T-helper 9 cell (primary cell): ENCODE results near the gene MIEF2.
"Not testable (repeated sequence)": the region's sequence is repeated elsewhere in the genome, so short reads cannot be mapped to it uniquely, and the experiment has no call there.

ENCODE experiments used
- DNase-seq: peaks from one replicate; pipeline ENCODE4 v3.0.0-alpha.2; 2020
- total RNA-seq, 2 donors: gene quantifications; one replicate each; lab custom pipeline; 2026; lab: John Stamatoyannopoulos, UW

Gene MIEF2, protein sequence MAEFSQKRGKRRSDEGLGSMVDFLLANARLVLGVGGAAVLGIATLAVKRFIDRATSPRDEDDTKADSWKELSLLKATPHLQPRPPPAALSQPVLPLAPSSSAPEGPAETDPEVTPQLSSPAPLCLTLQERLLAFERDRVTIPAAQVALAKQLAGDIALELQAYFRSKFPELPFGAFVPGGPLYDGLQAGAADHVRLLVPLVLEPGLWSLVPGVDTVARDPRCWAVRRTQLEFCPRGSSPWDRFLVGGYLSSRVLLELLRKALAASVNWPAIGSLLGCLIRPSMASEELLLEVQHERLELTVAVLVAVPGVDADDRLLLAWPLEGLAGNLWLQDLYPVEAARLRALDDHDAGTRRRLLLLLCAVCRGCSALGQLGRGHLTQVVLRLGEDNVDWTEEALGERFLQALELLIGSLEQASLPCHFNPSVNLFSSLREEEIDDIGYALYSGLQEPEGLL
- total RNA-seq: 9.9 to 16.2 reads per million in 2 donors

DNA sequence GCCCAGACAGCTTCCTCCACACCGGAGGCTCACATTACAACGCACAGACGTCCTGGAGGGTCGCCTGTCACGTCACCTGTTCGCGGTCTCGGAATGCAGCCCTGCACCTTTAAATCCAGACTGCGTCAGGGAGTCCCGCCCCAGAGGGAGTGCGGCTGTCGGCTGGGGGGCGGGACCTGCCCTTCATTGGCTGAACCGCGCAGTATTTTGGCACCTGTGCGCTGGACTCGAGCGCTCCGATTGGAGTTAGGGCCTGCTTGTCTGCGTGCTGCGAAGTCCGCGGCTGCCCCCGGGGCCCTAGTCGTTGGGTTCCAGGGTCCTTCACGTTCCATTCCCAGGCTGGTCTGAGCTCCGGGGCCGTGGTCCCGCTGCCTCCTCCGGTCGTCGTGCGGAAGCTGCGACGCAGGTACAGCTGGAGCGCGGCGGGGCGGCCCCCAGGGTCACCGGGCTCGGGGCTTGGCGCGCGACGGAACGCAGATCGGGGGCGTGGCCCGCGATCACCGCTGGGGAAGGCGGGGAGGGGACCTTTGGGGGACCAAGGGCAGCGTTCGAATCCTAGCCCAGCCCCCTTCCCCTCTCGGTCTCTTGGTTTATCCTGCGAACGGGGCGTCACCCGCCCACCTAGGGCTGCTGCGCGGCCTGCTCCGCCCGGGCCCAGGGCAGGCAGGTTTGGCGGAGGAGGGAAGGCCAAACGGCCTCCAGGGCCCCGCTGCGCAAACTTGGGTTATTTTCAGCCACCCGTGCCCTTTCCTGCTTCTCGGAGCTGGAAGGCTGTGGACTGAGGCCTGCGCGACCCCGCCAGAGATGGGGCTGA, at the start of gene MIEF2:
Gene MIEF2 (plus strand): TSS at position 331 of the 814 bp plus-strand sequence. CDS start 2,059 bp downstream, outside the sequence.
- peak; percentile 87 for DNase-seq

DNA sequence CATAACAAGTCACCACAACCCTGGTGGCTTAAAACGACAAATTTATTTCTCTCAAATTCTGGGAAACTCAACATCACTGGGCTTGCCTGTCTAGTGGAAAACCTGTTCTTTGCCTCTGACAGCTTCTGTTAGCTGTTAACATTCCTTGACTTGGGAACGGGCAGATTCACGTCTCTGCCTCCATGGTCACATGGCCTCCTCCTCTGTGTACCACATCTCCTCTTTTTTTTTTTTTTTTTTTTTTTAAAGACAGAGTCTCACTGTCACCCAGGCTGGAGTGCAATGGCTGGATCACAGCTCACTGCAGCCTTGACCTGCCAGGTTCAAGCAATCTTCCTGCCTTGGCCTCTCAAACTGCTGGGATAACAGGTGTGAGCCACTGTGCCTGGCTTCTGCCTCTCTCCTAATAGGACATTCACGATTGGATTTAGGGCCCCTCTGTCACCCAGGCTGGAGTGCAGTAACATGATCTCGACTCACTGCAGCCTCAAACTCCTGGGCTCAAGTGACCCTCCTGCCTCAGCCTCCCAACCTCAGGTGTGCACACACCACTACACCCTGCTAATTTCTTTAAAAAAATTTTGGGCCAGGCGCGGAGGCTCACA, 46.7 kb upstream of the MIEF2 start:
- DNase-seq: no peak

DNA sequence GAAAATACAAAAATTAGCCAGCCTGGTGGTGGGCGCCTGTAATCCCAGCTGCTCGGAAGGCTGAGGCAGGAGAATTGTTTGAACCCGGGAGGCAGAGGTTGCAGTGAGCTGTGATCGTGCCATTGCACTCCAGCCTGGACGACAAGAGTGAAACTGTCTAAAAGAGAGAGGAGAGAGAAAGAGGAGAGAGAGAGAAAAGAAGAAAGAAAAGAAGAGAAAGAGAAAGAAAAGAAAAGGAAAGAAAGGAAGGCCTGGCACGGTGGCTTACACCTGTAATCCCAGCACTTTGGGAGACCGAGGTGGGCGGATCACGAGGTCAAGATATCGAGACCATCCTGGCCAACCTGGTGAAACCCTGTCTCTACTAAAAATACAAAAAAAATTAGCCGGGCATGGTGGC, 43.6 kb upstream of the MIEF2 start:
- DNase-seq: not testable (repeated sequence)

DNA sequence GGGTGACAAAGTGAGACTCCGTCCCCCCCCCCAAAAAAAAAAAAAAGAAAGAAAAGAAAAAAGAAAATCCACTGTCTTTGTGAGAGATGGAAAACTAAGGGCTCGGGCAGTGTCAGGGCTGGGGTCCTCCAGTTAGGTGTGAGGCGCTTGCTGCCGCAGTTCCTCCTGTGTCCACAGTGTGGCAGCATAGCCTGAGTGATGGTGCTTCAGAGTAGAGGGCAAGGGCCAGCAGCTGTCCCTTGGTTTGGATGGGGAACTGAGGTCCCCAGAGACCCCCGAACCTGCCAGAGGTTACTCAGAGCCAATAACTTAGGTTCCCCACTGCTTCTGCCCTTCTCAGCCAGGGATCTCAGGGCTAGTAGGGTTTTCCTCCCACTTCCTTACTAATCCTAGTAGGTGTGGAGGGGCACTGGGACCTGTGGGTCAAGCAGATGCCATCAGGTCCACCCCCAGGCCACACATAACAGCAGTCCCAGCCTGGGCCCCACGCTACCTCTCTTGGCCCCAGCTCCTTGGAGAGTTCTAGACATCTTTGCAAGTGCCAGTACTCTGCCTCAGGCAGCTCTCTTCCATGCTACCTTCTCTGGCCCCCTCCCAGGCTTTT, 42.9 kb upstream of the MIEF2 start:
- DNase-seq: peak; percentile 65

DNA sequence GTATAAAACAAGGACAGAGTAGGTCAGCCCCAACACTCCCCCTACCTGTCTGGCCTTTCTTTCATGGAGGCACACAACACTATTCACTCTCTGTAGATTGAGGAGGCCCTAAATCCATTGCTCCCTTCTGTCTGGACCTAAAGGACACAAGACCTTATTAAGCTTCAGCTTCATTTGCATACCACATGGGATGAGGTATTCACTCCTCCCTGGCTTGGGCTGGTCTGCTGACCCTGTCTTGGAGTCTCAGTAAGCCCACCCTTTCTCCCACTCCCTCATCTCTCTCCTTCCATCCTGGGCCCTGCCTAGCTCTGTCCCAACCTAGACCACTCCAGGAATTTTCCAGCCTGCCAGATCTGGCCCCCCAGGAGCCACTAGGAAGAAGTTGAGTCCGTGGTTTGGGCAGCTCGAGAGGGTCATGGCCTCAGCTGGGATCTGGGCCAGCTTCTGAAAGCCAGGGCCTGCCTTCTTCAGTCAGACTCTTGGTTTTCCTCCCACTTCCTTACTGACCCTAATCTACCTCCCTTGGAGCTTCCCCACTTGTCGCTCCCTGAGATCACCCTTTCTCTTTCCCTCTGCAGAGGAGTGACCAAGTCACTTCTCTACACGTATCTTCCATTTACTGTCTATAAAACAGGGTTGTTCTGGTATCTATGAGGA, 41.6 kb upstream of the MIEF2 start:
- DNase-seq: no peak

DNA sequence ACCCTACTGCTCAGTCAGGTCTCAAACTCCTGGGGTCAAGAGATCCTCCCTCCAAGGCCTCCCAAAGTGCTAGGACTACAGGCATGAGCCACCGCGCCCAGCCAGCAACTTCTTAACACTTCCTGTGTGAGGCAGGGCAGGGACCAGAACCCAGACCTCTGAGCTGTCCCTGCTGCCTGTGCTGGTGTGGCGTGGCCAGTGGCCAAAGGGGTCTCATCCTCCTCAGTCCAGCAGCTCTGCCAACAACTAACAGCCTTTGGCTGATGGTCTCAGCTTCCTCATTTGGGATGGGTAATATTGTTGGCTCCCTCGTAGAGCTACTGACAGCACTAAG, 36.4 kb upstream of the MIEF2 start:
- DNase-seq: no peak

DNA sequence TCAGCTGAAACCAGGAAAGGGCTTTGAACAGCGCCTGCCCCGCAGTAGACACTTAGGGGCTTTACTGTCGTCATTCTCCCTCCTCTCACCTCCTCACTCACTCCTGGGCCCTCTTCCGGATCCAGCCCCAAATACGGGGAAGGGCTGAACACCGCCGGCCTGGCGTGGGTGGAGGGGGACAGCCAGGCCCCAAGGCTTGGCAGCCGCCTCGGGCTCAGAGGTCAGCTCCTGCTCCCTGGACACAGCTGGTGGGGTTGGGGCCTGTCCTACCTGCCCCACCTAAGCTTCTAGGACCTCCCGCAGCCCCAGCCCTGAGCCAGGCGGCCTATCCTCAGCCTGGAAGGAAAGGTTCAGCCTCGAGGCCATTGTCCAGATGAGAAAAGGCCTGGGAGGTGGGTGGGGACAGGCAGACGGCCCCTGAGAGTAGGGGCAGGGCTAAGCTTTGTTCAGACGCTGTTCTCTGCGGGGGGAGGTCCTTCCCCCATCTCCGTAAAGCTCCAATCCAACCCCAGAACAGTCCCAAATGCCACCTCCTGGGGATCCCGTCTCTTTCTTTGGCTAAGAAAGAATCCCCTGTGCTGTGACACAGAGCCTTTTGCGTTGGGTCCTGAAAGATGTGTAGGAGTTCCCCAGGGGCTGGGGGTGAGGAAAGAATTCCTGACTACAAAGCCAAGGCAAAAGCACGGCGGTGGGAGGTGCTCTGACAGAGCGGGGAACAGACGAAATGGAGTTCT, 35.9 kb upstream of the MIEF2 start:
- DNase-seq: no peak

DNA sequence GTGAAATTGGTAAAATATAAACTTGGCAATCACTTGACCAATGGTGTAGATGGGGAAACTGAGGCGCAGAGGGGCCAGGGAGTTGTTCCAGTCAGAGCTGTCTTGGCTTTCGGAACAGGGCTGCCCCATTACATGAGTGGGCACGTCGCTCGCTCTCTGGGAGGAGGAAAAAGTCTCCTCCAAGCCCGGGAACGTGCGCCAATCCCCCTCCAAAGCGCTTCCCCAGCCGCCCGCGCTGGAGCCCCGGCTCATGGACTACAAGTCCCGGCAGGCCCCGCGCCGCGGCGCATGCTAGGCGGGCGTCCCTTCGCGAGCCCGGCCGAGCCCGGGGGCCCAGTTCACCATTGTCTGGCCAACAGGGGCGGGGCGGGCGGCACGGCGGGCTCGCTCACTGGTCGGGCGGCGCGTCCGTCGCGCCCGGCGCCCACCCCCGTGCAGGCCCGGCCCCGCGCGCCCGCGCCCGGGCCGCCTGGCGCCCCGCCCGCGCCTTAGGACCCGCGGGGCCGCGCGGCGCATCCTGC, 35.3 kb upstream of the MIEF2 start, which contains the start of gene LLGL1:
Gene LLGL1 (plus strand): TSS at position 515 of the 521 bp plus-strand sequence. CDS start 48 bp downstream, outside the sequence.
- peak; percentile 95 for DNase-seq

DNA sequence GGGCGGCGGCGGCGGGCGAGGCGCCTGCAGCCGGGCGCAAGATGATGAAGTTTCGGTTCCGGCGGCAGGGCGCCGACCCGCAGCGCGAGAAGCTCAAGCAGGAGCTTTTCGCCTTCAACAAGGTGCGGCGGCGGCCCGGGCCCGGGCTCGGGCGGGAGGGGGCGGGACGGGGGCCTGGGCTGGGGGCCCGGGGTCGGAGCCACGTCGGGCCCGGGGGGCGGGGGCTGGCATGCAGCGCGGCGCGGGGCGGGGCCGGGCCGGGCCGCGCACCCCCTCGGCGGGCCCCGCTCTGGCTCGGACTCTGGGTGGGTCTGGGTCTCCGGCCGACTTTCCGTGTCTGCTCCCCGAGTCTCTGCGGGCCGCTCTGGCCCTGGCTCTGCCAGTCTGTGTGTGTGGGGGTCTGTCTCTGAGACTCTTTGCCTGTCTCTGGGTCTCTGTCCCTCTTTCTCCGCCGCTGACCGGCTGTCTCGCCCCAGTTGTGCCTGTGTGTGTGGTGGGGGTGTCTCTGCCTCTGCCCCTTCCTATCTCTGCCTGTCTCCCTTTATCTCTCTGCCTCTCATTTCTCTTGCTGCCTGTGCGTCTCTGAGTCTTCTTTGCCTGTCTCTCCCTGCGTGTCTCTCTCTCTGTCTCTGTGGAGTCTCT, 34.7 kb upstream of the MIEF2 start:
- no peak for DNase-seq

DNA sequence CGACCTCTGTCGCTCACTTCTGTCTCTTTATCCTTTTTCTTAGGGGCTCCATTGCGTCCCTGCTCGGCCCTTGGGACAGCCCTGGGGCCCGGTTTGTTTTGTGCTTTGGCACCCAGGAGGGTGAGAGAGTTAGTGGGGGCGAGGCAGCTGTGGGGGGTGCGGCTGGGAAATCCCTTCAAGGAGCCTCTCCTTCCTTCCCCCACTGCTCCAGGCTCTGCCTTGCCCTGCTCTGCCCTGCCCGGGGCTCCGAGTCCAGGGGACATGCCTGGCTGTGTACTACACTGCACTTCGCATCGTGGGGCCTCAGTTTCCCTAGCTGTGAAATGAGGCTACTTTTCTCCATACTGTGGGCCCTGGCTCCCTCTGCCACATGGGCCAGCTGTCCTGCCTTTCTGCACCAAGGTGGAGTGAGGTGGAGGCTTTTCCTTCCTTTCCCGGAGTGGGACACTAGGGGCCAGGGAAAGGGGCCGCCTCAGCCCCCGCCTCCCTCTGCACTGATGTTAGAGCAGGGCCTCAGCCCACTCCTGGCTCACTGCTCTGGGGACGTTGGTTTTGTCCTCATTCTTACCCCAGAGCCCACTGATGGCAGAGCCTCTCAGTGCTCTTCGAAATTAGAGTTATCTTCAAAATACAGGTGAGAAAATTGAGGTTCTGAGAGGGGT, 34.0 kb upstream of the MIEF2 start:
- DNase-seq: no peak

DNA sequence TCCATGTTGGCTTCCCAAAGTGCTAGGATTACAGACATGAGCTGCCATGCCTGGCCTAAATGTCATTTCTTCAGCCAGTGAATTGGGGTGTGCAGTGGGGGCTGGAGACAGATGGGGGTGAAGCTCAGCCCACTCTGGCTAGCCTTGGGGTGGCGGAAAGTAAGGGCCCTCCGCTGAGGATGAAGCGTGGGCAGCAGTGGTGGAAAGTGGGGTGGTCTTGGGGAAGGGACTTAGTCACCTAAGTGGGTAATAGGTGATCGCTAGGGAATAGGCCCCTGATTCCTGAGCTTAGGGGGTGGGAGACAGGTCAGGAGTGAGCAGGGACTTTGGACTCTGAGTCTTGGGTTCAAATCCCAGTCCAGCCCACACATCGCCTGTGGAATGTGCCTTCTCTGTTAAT, 32.8 kb upstream of the MIEF2 start:
- DNase-seq: no peak

DNA sequence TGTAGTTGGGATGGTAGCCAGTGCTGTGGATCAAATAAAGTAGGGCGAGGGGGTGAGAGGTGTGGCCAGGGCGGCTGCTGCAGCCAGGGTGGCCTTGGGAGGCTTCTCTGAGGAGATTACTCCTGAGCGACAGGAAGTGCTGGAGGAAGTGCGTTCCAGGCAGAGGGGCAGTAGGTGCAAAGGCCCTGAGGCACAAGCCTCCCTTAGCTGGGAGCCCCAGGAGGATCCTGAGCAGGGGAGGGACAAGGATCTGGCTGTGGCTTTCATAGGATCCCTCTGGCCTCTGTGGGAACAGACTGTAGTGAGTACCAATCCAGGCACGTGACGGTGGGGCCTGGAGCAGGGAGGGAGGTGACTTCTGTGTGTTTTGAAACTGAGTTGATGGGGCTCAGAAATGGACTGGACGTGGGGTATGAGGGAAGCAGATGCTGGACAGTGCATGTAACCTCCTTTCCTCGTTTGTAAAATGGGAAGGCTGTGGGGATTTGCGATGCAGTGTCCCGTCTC, 32.2 kb upstream of the MIEF2 start:
- DNase-seq: no peak

DNA sequence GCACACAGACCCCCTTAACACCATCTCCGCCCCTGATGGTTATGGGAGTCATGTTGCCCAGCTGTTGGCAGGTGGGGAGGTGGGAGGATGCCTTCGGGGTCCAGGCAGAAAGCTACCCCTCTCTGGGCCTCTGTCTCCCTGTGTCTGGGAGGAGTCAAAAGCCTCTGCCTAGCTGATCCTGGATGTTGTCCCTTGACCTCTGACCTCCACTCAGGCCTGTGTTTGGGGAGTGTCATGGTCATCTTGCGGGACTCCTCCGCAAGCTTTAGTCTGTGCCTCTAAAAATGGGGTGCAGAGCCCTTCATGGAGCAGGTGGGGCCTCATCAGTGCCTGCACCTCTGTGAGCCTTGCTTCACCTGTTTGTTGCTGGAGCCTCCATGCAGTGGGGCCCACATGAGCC, 31.2 kb upstream of the MIEF2 start:
- no peak for DNase-seq

DNA sequence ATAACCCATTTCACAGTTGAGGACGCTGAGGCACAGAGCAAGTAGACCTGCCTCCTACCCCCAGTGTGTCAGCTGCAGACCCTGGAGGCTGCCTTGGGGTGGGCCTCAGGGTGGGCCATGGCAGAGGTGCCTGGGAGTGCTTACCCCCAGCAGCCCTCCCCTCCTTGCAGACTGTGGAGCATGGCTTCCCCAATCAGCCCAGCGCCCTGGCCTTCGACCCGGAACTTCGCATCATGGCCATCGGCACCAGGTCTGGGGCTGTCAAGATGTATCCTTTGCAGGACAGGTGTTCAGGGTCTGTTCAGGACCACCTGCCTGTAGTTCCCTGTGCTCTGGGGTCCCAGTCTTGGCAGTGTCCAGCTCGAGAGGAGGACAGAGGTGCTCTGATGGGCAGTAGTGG, 30.7 kb upstream of the MIEF2 start:
- no peak for DNase-seq

DNA sequence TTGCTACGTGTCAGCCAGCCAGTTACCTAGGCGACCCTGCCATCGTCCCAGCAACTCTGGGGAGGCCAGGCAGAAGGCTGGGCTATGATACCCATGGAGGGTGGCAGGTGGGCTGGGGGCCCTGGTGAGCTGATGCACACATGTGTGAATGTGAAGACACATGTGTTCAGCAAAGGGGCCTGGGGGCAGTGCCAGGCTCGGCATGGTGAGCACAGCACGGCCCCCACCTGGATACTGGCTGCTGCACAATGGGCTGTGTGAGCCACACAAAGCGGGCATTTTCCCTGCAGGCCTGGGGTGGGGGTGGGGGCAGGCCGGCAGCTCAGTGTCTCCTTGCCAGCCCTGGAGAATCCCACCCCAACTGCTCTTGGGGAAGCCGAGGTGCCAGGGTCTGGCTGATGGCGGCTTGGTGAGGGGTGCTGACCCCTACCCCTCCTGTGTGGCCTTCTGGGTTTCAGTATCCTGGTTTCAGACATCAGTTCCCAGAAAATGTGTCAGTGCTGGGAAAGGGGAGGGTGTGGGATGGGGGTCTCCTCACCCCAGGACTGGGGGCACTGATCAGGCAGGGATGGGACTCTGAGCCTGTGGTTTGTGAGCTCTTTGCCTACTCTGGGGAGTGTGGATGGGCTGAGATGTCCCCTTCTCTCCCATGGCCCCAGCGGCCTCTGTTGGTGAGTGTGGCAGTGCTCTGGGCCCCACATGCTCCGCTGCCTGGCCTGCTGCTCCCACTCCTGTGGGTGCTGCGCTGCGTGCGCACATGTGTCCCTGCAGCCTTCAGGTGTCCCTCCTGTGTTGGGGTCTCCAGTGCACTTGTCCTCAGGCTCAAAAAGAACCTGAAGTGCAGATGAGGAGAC, 29.9 kb upstream of the MIEF2 start:
- no peak for DNase-seq

DNA sequence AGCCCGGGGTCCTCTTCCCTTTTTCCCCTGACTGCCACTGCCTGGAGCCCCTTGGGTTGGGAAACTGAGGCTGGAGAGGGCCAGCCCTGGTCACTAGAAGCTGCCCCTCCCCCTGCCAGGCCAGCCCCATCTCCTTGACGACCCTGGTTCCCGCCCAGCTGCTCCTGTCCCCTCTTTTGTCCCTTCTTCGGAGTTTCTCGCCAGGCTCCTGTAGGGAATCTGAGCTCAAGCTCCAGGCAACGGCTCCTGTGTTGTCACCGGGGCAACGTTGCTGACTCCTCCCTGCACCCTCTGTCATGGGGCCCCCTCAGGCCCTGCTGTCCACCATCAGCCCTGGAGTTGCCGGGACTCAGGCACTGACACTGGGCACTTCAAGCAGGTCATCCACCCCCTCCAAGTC, 29.3 kb upstream of the MIEF2 start:
- no peak for DNase-seq

DNA sequence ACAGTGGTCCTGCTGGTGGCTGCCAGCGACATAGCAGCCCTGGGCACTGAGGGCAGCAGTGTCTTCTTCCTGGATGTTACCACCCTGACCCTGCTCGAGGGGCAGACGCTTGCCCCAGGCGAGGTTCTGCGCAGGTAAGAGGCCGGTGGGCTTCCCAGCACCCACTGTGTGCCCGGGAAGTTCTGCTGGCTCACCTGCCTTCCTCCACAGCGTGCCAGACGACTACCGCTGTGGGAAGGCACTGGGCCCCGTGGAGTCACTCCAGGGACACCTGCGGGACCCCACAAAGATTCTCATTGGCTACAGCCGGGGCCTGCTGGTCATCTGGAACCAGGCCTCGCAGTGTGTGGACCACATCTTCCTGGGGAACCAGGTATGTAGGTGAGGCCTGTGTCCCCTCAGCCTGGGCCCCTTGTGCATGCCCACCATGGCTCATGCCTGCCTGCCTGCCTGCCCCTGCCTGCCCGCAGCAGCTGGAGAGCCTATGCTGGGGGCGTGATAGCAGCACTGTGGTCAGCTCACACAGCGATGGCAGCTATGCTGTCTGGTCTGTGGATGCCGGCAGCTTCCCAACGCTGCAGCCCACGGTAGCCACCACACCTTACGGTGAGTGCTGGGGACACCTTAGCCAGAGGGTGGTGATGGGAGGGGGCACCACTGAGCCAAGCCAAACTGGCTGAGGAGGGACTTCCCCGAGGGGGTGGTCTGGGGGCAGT, 26.5 kb upstream of the MIEF2 start:
- no peak for DNase-seq

DNA sequence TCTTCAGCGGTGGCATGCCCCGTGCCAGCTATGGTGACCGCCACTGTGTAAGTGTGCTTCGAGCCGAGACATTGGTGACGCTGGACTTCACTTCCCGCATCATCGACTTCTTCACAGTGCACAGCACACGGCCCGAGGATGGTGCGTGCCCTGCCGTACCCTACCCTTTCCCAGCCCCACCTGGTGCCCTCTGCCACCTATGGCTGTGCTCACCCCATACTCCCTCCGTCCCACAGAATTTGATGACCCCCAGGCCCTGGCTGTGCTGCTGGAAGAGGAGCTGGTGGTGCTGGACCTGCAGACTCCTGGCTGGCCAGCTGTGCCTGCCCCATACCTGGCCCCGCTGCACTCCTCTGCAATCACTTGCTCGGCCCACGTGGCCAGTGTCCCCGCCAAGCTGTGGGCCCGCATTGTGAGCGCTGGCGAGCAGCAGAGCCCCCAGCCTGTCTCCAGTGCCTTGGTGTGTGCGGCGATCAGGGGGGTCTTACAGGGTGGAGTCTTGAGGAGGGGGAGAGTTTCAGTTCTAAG, 25.5 kb upstream of the MIEF2 start:
- DNase-seq: no peak
